NCI-H2227 treated with DMSO at 0.1 percent for 48 hours (cell line): ENCODE measurements around the gene MED1.
"Not testable (repeated sequence)": the region's sequence is repeated elsewhere in the genome, so short reads cannot be mapped to it uniquely, and the experiment has no call there.

Source experiments
- DNase-seq: peaks from one replicate; lab custom pipeline; 2025; lab: John Stamatoyannopoulos, UW

The MED1 gene

DNA sequence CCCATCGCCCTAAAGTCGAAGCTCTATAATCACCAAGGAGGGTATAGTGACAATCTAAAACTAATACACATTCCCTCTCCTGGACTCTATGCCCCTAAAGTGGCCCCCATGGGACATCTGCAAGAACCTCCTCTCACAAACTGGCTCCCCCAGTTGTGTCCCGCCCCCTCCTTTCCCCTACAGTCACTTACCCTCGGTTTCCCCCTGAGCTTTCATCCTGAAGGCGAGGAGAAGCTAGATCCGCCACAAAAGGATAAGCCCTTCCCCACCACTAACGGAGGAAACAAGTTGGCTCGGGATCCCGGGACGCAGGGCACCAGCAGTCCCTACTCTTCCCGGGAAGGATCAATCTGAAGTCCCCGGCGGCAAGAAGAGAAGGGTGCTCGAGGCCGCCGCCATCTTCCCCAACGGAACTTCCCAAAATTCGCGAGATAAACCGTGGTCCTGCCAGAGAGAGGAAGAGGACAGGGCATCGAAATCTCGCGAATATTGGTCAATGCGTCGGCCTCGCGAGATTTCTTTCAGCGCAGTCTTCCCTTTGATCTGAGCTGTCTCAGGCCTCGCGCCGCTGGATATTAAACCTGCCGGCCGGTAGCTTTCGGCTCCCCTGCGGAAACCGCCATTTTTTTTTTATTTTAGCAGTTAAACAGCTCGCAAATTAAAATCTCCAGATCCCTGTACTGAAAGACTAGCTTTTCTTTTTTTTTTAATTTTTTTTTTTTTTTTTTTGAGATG lies at the start of gene MED1:
Gene MED1 (minus strand): TSS at position 417 of the 735 bp plus-strand sequence. CDS start 201 bp downstream, at position 216.
- DNase-seq, result peak; percentile 98

DNA sequence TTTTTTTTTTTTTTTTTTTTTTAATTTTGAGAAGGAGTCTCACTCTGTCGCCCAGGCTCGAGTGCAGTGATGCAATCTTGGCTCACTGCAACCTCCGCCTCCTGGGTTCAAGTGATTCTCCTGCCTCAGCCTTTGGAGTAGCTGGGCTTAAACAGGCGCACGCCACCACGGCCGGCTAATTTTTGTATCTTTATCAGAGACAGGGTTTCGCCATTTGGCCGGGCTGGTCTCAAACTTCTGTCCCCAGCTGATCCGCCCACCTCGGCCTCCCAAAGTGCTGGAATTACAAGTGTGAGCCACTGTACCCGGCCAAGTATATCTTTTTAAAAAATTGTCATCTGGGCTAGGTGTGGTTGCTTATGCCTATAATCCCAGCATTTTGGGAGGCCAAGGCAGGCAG lies 45.9 kb upstream of the MED1 start:
- DNase-seq, result not testable (repeated sequence)

DNA sequence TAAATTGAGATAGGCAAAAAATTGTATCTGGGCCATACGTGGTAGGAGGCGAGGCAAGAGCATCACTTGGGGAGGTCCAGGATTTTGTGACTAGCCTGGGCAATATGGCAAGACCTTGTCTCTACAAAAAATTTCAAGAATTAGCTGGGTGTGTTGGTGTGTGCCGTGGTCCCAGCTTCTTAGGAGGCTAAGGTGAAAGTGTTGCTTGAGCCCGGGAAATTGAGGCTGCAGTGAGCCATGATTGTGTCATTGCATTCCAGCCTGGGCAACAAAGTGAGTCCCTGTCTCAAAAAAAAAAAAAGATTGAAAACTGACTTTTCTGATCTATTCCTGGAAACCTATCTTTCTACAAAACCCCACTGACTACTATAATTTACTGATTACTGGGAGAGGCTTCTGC lies 36.9 kb upstream of the MED1 start:
- DNase-seq, result no peak

- not testable (repeated sequence) for DNase-seq
Measured at GRCh38 chr17:39487490-39487889, 36.4 kb upstream of the MED1 start.

- no peak for DNase-seq
Measured at GRCh38 chr17:39486242-39486641, 35.2 kb upstream of the MED1 start.

- no peak for DNase-seq
Measured at GRCh38 chr17:39485555-39485954, 34.5 kb upstream of the MED1 start.

DNA sequence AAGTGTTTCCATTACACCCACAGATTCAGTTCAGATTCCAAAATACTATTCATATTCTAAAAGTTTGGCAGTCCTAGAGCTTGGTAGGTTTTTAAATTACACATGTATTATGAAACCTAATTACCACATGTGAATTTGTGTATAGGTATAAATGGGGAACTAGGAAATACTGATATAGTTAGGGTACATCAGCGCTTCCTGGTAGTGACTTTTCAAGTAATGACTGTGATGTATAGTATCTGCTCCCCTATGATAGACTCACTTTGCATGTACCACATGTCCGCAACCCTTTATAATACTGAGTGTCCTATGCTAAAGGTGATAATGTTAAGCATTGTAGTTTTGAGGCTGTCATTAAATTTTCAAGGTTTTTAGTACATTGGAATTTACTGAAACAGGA lies 33.1 kb upstream of the MED1 start:
- DNase-seq, result no peak

- DNase-seq, result no peak
Measured at GRCh38 chr17:39483506-39483905, 32.4 kb upstream of the MED1 start.

- not testable (repeated sequence) for DNase-seq
Measured at GRCh38 chr17:39479631-39480030, 28.6 kb upstream of the MED1 start.

GRCh38 chr17:39473310-39473709 lies 22.2 kb upstream of the MED1 start:
- DNase-seq, result no peak

GRCh38 chr17:39468610-39469009 lies 17.5 kb upstream of the MED1 start:
- DNase-seq, result not testable (repeated sequence)

DNA sequence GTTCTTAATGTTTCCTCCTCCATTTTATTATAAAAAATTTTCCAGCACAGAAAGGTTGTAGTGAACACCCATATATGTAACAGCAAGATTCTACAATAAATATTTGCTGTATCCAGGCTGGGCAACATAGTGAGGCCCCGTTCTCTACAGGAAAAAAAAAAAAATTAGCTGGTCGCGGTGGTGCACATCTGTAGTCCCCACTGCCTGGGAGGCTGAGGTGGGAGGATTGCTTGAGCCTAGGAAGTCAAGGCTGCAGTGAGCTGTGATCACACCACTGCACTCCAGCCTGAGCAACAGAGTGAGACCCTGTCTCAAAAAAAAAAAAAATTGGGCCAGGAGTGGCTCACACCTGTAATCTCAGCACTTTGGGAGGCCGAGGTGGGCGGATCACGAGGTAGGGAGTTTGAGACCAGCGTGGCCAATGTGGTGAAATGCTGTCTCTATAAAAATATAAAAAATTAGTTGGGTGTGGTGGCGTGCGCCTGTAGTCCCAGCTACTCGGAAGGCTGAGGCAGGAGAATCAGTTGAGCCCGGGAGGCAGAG lies 13.6 kb upstream of the MED1 start:
- not testable (repeated sequence) for DNase-seq

GRCh38 chr17:39462631-39463375 lies 11.7 kb upstream of the MED1 start:
- no peak for DNase-seq

DNA sequence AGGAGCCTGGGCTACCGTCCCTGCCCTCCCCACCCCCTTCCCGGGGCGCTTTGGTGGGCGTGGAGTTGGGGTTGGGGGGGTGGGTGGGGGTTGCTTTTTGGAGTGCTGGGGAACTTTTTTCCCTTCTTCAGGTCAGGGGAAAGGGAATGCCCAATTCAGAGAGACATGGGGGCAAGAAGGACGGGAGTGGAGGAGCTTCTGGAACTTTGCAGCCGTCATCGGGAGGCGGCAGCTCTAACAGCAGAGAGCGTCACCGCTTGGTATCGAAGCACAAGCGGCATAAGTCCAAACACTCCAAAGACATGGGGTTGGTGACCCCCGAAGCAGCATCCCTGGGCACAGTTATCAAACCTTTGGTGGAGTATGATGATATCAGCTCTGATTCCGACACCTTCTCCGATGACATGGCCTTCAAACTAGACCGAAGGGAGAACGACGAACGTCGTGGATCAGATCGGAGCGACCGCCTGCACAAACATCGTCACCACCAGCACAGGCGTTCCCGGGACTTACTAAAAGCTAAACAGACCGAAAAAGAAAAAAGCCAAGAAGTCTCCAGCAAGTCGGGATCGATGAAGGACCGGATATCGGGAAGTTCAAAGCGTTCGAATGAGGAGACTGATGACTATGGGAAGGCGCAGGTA lies 11.0 kb upstream of the MED1 start:
- DNase-seq, result no peak

DNA sequence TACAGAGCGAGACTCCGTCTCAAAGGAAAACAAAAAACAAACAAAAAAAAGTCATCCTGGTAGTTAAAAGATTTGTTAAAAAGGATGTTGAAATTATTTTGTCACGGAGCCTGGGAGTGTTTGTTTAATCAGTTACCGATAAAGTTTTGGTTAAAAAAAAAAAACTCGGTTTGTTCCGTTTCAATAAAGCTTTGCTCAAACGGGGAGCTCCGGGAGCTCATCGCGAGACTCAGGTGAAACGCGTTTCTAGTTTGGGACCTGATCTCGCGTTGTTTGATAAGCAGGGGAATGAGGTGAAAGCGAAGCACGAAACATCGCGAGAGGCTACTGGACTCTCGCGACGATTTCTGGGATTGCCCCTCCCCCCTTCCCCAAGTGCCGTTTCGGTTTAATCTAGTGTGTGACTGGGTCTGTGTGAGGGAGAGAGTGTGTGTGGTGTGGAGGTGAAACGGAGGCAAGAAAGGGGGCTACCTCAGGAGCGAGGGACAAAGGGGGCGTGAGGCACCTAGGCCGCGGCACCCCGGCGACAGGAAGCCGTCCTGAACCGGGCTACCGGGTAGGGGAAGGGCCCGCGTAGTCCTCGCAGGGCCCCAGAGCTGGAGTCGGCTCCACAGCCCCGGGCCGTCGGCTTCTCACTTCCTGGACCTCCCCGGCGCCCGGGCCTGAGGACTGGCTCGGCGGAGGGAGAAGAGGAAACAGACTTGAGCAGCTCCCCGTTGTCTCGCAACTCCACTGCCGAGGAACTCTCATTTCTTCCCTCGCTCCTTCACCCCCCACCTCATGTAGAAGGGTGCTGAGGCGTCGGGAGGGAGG lies 10.3 kb upstream of the MED1 start, which contains the start of gene CDK12:
Gene CDK12 (plus strand): TSS at position 374 of the 813 bp plus-strand sequence. CDS start 586 bp downstream, outside the sequence.
- peak; percentile 99 for DNase-seq

GRCh38 chr17:39455919-39456318 lies 4.9 kb upstream of the MED1 start:
- DNase-seq, result no peak

DNA sequence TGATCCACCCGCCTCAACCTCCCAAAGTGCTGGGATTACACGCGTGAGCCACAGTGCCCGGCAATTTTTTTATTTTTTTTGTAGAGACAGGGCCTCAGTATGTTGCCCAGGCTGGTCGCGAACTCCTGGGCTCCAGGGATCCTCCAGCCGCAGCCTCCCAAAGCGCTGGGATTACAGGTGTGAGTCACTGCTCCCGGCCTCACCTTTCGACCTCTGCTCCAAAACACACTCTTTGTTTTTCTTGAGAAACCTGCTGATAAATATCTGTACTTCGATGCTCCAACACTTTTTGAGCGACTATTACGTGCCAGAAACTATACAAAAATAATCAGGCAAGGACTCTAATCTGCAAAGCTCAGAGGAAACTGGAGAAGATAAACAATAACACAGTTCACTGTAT lies 1.0 kb downstream of the MED1 start:
- DNase-seq, result no peak

GRCh38 chr17:39447561-39447960 lies 3.5 kb downstream of the MED1 start:
- no peak for DNase-seq

GRCh38 chr17:39443326-39443725 lies 7.7 kb downstream of the MED1 start:
- DNase-seq, result no peak

GRCh38 chr17:39439868-39440267 lies 11.2 kb downstream of the MED1 start:
- DNase-seq, result not testable (repeated sequence)

DNA sequence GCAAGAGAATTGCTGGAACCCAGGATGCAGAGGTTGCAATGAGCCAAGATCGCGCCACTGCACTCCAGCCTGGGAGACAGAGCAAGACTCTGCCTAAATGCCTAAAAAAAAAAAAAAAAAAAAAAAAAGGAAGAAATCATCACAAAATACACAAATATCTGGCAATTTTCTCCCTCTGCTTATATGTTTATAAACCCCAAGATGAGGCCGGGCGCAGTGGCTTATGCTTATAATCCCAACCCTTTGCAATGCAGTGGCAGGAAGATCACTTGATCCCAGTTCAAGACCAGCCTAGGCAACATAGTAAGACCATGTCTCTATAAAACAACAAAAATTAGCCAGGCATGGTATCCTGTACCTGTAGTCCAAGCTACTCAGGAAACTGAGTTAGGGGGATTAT lies 21.5 kb downstream of the MED1 start:
- no peak for DNase-seq

DNA sequence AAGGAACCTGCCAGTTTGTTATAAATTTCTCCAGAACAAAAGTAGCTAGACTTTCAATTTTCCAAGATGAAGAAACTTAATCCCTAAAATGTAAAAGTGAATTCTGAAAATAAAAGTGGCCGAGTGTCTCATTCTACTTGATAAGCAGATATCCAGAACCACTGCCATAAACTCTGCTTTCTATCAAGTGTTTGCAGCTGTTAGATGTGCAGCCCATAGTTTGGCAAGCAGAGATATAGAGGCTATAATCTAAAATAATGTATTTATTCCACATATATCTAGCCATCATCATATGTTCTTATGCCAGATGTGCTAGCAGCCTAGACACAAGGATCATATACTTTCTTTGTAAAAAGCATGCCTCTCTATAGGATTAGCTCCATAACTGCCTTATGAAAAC lies 34.9 kb downstream of the MED1 start:
- no peak for DNase-seq
